Karpas-422 (cell line): Measurements from ENCODE around the gene WDR49. TPM values are rescaled to one million over a fixed set of nuclear protein-coding genes. Genes with fewer than 3 reads are reported as not detected.
"Not testable (repeated sequence)": the region's sequence is repeated elsewhere in the genome, so short reads cannot be mapped to it uniquely, and the experiment has no call there.

Experiments
- DNase-seq: peaks from one replicate; pipeline ENCODE4 v3.0.0-alpha.2; 2015
- H2AFZ ChIP-seq: fragments of 200-600 bp; sonication (generic); 2 replicates; pipeline ENCODE4 v1.6.1; 2014; ENCODE audit warnings: antibody characterized with exemption, low read length, mixed read lengths
- H3K27ac ChIP-seq: fragments of 200-600 bp; sonication (generic); 2 replicates; pipeline ENCODE4 v1.5.1; 2014; ENCODE audit warnings: mild to moderate bottlenecking, low read length, moderate library complexity
- H3K27me3 ChIP-seq: fragments of 200-600 bp; sonication (generic); 2 replicates; pipeline ENCODE4 v1.6.1; 2014; ENCODE audit warnings: low read length, mixed read lengths
- H3K36me3 ChIP-seq: fragments of 200-600 bp; sonication (generic); 2 replicates; pipeline ENCODE4 v1.6.1; 2014; ENCODE audit warnings: low read length, mixed read lengths; ENCODE audit not compliant: insufficient read depth
- H3K4me1 ChIP-seq: fragments of 200-600 bp; sonication (generic); 2 replicates; pipeline ENCODE4 v1.6.1; 2014; ENCODE audit warnings: mild to moderate bottlenecking, low read length, mixed read lengths
- H3K4me2 ChIP-seq: fragments of 200-600 bp; sonication (generic); 2 replicates; pipeline ENCODE4 v1.6.1; 2014; ENCODE audit warnings: low read length, low read depth, mild to moderate bottlenecking; ENCODE audit not compliant: poor library complexity, severe bottlenecking
- H3K4me3 ChIP-seq: fragments of 200-600 bp; sonication (generic); 2 replicates; pipeline ENCODE4 v1.5.1; 2014; ENCODE audit warnings: mild to moderate bottlenecking, antibody characterized with exemption, low read length, mixed read lengths
- H3K79me2 ChIP-seq: fragments of 200-600 bp; sonication (generic); 2 replicates; pipeline ENCODE4 v1.6.1; 2014; ENCODE audit warnings: mild to moderate bottlenecking, low read length, mixed read lengths
- H3K9ac ChIP-seq: fragments of 200-600 bp; sonication (generic); 2 replicates; pipeline ENCODE4 v1.6.0; 2014; ENCODE audit warnings: low read length
- H3K9me2 ChIP-seq: fragments of 200-600 bp; sonication (generic), shearing (Covaris generic); replicated peaks from 2 replicates; pipeline ENCODE4 v1.6.0; 2014; ENCODE audit warnings: mild to moderate bottlenecking, low read length, moderate library complexity; ENCODE audit not compliant: insufficient read depth
- H3K9me3 ChIP-seq: fragments of 300-700, 200-600 bp; sonication (generic); 2 replicates; pipeline ENCODE4 v1.6.1; 2014; ENCODE audit warnings: low read length, mixed read lengths
- H4K20me1 ChIP-seq: fragments of 200-600 bp; sonication (generic); 2 replicates; pipeline ENCODE4 v1.6.1; 2014; ENCODE audit warnings: mild to moderate bottlenecking, antibody characterized with exemption, low read length, low read depth; ENCODE audit not compliant: insufficient read depth
- total RNA-seq: library from RNA; depleted of rRNA; stranded (reverse); fragments of >200 nt; shearing (Covaris generic); gene quantifications from 2 replicates; pipeline ENCODE4 v1.2.3, GENCODE V29; 2014; ENCODE audit warnings: low replicate concordance

WDR49 gene
- total RNA-seq, 1 experiment from 2014 or later: not detected

GRCh38 chr3:167653155-167653554 lies 587 bp downstream of the WDR49 start:
- H3K4me2 ChIP-seq: no peak overlapping the region

GRCh38 chr3:167651826-167652225 lies 1.9 kb downstream of the WDR49 start:
- no peaks in the 10 kb centered on the region for H3K9me3 ChIP-seq
- peaks cover 5% of the 10 kb centered on the region for H3K4me1 ChIP-seq
- H3K9me2 ChIP-seq: no peaks in the 10 kb centered on the region
- no peaks in the 10 kb centered on the region for H3K36me3 ChIP-seq
- H4K20me1 ChIP-seq: no peaks in the 10 kb centered on the region
- no peak overlapping the region for H3K4me3 ChIP-seq
- H3K27me3 ChIP-seq: no peaks in the 10 kb centered on the region
- H2AFZ ChIP-seq: no peak overlapping the region
- H3K79me2 ChIP-seq: no peaks in the 10 kb centered on the region
- H3K4me2 ChIP-seq: no peak overlapping the region
- no peak overlapping the region for H3K9ac ChIP-seq
- H3K27ac ChIP-seq: no peak overlapping the region
- no peak for DNase-seq

More at GRCh38 chr3:167653155-167653554, 587 bp downstream of the WDR49 start:
- Histone ChIP-seq H3K27me3 (no peaks in the 10 kb centered on the region), H4K20me1 (no peaks in the 10 kb centered on the region), H3K79me2 (no peaks in the 10 kb centered on the region), H3K4me1 (no peaks in the 10 kb centered on the region), H2AFZ (no peak overlapping the region), H3K9ac (no peak overlapping the region), H3K36me3 (no peaks in the 10 kb centered on the region), H3K9me2 (no peaks in the 10 kb centered on the region), H3K4me3 (no peak overlapping the region), H3K9me3 (no peaks in the 10 kb centered on the region), H3K27ac (no peak overlapping the region)
- no peak for DNase-seq

GRCh38 chr3:167650459-167650858 lies 3.3 kb downstream of the WDR49 start:
- no peaks in the 10 kb centered on the region for H3K27me3 ChIP-seq
- H4K20me1 ChIP-seq: no peaks in the 10 kb centered on the region
- no peak overlapping the region for H2AFZ ChIP-seq
- H3K9me2 ChIP-seq: no peaks in the 10 kb centered on the region
- no peaks in the 10 kb centered on the region for H3K79me2 ChIP-seq
- peaks cover 6% of the 10 kb centered on the region for H3K4me1 ChIP-seq
- H3K9me3 ChIP-seq: no peaks in the 10 kb centered on the region
- no peak overlapping the region for H3K9ac ChIP-seq
- no peak for DNase-seq
- no peak overlapping the region for H3K4me2 ChIP-seq
- no peak overlapping the region for H3K4me3 ChIP-seq
- no peaks in the 10 kb centered on the region for H3K36me3 ChIP-seq
- no peak overlapping the region for H3K27ac ChIP-seq

- Histone ChIP-seq H3K9me3 (no peaks in the 10 kb centered on the region), H3K36me3 (no peaks in the 10 kb centered on the region), H3K9ac (no peak overlapping the region), H3K27ac (no peak overlapping the region), H2AFZ (no peak overlapping the region), H3K4me3 (no peak overlapping the region), H3K27me3 (no peaks in the 10 kb centered on the region), H3K9me2 (no peaks in the 10 kb centered on the region), H4K20me1 (no peaks in the 10 kb centered on the region), H3K4me2 (no peak overlapping the region), H3K79me2 (no peaks in the 10 kb centered on the region), H3K4me1 (peaks cover 6% of the 10 kb centered on the region)
- DNase-seq: no peak
Measured at GRCh38 chr3:167649746-167650145, 4.0 kb downstream of the WDR49 start.

GRCh38 chr3:167644611-167645010 lies 9.1 kb downstream of the WDR49 start:
- no peaks in the 10 kb centered on the region for H3K36me3 ChIP-seq

GRCh38 chr3:167631471-167631870 lies 22.3 kb downstream of the WDR49 start:
- H3K4me1 ChIP-seq: no peaks in the 10 kb centered on the region
- no peak overlapping the region for H3K4me2 ChIP-seq
- no peaks in the 10 kb centered on the region for H3K9me3 ChIP-seq
- no peak overlapping the region for H3K4me3 ChIP-seq
- no peaks in the 10 kb centered on the region for H4K20me1 ChIP-seq
- no peaks in the 10 kb centered on the region for H3K79me2 ChIP-seq
- no peak overlapping the region for H2AFZ ChIP-seq
- no peaks in the 10 kb centered on the region for H3K9me2 ChIP-seq
- H3K36me3 ChIP-seq: no peaks in the 10 kb centered on the region
- no peak overlapping the region for H3K27ac ChIP-seq
- H3K9ac ChIP-seq: no peak overlapping the region
- DNase-seq: no peak
- no peaks in the 10 kb centered on the region for H3K27me3 ChIP-seq

More at GRCh38 chr3:167644611-167645010, 9.1 kb downstream of the WDR49 start:
- Histone ChIP-seq H4K20me1 (no peaks in the 10 kb centered on the region), H3K4me1 (peaks cover 6% of the 10 kb centered on the region), H3K4me3 (no peak overlapping the region), H3K9me2 (no peaks in the 10 kb centered on the region), H3K27me3 (no peaks in the 10 kb centered on the region), H3K4me2 (no peak overlapping the region), H2AFZ (no peak overlapping the region), H3K79me2 (no peaks in the 10 kb centered on the region), H3K9ac (no peak overlapping the region), H3K27ac (no peak overlapping the region), H3K9me3 (0 out of 2 replicates have a peak, but pooled peaks cover 4% of the 10 kb centered on the region)
- no peak for DNase-seq

GRCh38 chr3:167626490-167626889 lies 27.3 kb downstream of the WDR49 start:
- Histone ChIP-seq H3K36me3 (no peaks in the 10 kb centered on the region), H3K27me3 (no peaks in the 10 kb centered on the region), H3K4me2 (no peak overlapping the region), H3K27ac (no peak overlapping the region), H3K79me2 (no peaks in the 10 kb centered on the region), H2AFZ (no peak overlapping the region), H3K4me3 (no peak overlapping the region), H3K9me2 (no peaks in the 10 kb centered on the region), H3K9me3 (no peaks in the 10 kb centered on the region), H3K9ac (no peak overlapping the region), H3K4me1 (no peaks in the 10 kb centered on the region), H4K20me1 (no peaks in the 10 kb centered on the region)
- DNase-seq: no peak

GRCh38 chr3:167615030-167615429 lies 38.7 kb downstream of the WDR49 start:
- no peak overlapping the region for H3K4me3 ChIP-seq
- H3K9me3 ChIP-seq: no peaks in the 10 kb centered on the region
- no peaks in the 10 kb centered on the region for H4K20me1 ChIP-seq
- no peaks in the 10 kb centered on the region for H3K36me3 ChIP-seq
- H2AFZ ChIP-seq: no peak overlapping the region
- no peak overlapping the region for H3K9ac ChIP-seq
- no peaks in the 10 kb centered on the region for H3K79me2 ChIP-seq
- H3K27ac ChIP-seq: no peak overlapping the region
- H3K4me2 ChIP-seq: no peak overlapping the region
- no peak for DNase-seq
- no peaks in the 10 kb centered on the region for H3K27me3 ChIP-seq
- no peaks in the 10 kb centered on the region for H3K9me2 ChIP-seq
- H3K4me1 ChIP-seq: no peaks in the 10 kb centered on the region

- H3K9me2 ChIP-seq, H3K27ac ChIP-seq, H3K4me1 ChIP-seq, H3K27me3 ChIP-seq, H3K79me2 ChIP-seq, DNase-seq, H3K4me2 ChIP-seq, H3K4me3 ChIP-seq, H2AFZ ChIP-seq, H4K20me1 ChIP-seq, H3K36me3 ChIP-seq, H3K9ac ChIP-seq, H3K9me3 ChIP-seq: not testable (repeated sequence)
Measured at GRCh38 chr3:167614196-167614595, 39.5 kb downstream of the WDR49 start.
